ENCODE measurements around the gene ITGA3. TPM values are rescaled to one million over a fixed set of nuclear protein-coding genes. Genes with fewer than 3 reads are reported as not detected.

Gene ITGA3
- total and polyA plus RNA-seq, 2 experiments from 2014 or later, result 28.5 to 32.8 TPM

DNA sequence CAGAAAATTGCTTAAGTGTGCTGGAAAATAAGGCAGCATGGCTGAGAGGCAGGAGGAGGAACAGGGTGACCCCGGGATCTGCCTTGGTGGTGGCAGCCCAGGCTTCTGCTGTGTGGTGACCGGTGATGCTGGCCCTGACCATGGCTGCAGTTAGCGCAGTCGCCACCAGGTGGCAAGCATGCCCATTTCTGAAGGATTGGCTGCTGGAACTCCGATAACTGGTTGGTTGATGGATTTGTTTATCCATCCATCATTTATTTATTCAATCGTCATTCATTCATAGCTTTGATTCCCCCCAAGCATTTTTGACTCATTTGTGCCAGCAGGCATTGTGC is 29.1 kb upstream of the ITGA3 start:
- Histone ChIP-seq H3K9me3 (ENCODE audit: low read depth) (no peaks in the 10 kb centered on the region), H3K4me3 (no peak overlapping the region), H4K20me1 (ENCODE audit: insufficient read depth, poor library complexity, severe bottlenecking) (no peaks in the 10 kb centered on the region), H2AFZ (no peak overlapping the region), H3K27ac (no peak overlapping the region), H3K79me2 (no peaks in the 10 kb centered on the region), H3K27me3 (no peaks in the 10 kb centered on the region), H3K36me3 (replicated peaks; ENCODE audit: insufficient read depth, low read depth) (no peaks in the 10 kb centered on the region), H3K9me2 (replicated peaks; ENCODE audit: insufficient read depth) (no peaks in the 10 kb centered on the region), H3K4me2 (peak overlapping the region; percentile 62), H3K4me1 (ENCODE audit: insufficient read depth) (peaks cover 12% of the 10 kb centered on the region)
- DNase-seq (ENCODE audit: low spot score), result peak; percentile 80
- TF ChIP-seq EZH2 (IDR thresholded peaks at IDR 0.05; ENCODE audit: borderline replicate concordance), result no peak
- no peak for TF ChIP-seq EZH2phosphoT487 (IDR thresholded peaks at IDR 0.05; ENCODE audit: low read depth, severe bottlenecking, unreplicated experiment)
- TF ChIP-seq, protein P1, sequence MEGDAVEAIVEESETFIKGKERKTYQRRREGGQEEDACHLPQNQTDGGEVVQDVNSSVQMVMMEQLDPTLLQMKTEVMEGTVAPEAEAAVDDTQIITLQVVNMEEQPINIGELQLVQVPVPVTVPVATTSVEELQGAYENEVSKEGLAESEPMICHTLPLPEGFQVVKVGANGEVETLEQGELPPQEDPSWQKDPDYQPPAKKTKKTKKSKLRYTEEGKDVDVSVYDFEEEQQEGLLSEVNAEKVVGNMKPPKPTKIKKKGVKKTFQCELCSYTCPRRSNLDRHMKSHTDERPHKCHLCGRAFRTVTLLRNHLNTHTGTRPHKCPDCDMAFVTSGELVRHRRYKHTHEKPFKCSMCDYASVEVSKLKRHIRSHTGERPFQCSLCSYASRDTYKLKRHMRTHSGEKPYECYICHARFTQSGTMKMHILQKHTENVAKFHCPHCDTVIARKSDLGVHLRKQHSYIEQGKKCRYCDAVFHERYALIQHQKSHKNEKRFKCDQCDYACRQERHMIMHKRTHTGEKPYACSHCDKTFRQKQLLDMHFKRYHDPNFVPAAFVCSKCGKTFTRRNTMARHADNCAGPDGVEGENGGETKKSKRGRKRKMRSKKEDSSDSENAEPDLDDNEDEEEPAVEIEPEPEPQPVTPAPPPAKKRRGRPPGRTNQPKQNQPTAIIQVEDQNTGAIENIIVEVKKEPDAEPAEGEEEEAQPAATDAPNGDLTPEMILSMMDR (IDR thresholded peaks at IDR 0.05; ENCODE audit: poor library complexity), result peak; percentile 87
- 5% methylated on average over 6 of the region's 6 CpGs for WGBS (ENCODE audit: low lambda C conversion rate, missing lambda C conversion rate)

DNA sequence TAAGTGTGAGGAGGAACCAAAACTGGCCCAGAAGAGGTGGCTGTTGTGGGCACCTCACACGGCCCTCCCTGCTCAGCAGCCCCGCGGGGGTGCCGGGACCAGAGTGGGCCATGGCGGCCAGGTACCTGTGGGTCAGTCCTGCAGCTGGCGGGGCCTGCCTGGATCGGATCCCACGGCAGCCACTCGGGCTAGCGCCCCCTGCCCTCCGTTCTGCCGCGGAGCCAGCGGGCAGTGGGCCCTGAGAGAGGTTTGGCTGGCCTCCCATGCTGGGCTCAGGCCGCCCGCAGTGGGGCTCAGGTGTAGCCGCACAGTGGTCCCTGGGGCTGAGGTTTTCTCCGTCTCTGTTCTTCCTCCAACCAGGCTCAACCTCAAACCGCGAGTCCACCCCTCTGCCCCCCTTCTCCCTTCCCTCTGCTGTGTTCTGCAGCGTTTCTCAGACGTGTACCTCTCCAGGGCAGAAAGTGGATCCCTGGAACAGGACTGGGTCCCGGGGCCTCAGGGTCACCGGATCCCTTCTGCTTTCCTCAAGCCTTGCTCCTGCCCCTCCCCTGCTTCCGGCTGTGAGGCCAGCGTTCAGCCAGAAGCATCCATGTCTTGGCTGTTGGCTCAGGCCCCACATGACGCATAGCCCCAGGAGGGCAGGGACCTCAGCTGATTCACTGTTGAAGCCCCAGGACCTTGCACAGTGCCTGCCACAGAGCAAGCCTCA is 28.6 kb upstream of the ITGA3 start:
- H2AFZ ChIP-seq, result no peak overlapping the region
- TF ChIP-seq EZH2phosphoT487 (IDR thresholded peaks at IDR 0.05; ENCODE audit: low read depth, severe bottlenecking, unreplicated experiment), result no peak
- TF ChIP-seq, protein P1 (IDR thresholded peaks at IDR 0.05; ENCODE audit: poor library complexity), result no peak
- no peak for TF ChIP-seq EZH2 (IDR thresholded peaks at IDR 0.05; ENCODE audit: borderline replicate concordance)
- no peaks in the 10 kb centered on the region for H3K9me2 ChIP-seq (replicated peaks; ENCODE audit: insufficient read depth)
- H3K79me2 ChIP-seq, result no peaks in the 10 kb centered on the region
- H4K20me1 ChIP-seq (ENCODE audit: insufficient read depth, poor library complexity, severe bottlenecking), result no peaks in the 10 kb centered on the region
- peak; percentile 67 for DNase-seq (ENCODE audit: low spot score)
- no peaks in the 10 kb centered on the region for H3K9me3 ChIP-seq (ENCODE audit: low read depth)
- no peaks in the 10 kb centered on the region for H3K36me3 ChIP-seq (replicated peaks; ENCODE audit: insufficient read depth, low read depth)
- H3K27me3 ChIP-seq, result no peaks in the 10 kb centered on the region
- no peak overlapping the region for H3K4me3 ChIP-seq
- 38% methylated on average over 22 of the region's 27 CpGs for WGBS (ENCODE audit: low lambda C conversion rate, missing lambda C conversion rate)
- H3K4me1 ChIP-seq (ENCODE audit: insufficient read depth), result peaks cover 12% of the 10 kb centered on the region
- H3K27ac ChIP-seq, result no peak overlapping the region
- peak overlapping the region; percentile 62 for H3K4me2 ChIP-seq

DNA sequence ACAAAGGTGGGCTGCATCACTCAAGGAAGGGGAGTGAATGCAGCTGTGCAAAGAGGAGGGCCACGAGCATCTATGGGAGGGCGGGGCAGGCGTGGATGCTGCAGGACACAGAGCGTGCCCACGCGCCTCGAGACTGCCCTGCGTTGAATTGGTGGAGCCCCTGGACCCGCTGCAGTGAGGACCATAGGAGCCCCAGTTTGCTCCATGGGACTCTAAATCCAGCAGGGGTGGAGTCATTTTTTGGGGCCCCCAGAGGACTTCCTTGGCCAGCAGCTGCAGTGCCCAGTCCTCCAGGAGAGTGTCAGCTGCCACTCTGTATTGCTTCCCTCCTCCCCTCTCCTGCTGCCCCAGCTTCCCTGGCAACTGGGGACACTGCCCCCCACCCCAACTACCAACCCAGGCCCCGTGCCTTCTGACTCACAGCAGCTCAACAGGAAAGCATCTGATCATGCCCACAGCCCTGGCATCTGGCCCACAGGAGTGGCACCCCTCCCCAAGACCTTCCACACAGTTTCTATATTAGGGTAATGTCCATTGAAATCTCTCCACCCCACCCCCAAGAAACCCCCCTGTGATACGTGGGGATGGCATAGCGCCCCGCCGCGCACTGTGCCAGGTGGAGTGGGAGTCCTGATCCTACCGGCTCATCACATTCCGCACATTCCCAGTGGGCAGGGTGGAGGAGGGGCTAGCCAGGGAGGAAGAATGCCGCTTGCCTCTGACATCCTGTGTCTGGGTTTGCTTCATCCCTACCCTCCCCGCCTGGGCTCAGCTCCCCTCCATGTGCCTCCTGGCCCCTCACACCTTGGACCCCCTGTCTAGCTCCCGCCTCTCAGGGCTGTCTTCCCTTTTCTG is 27.8 kb upstream of the ITGA3 start:
- Histone ChIP-seq H3K27ac (no peak overlapping the region), H3K4me3 (no peak overlapping the region)

More for the DNA sequence above, 27.8 kb upstream of the ITGA3 start:
- DNase-seq (ENCODE audit: low spot score), result peak; percentile 45
- no peaks in the 10 kb centered on the region for H3K9me2 ChIP-seq (replicated peaks; ENCODE audit: insufficient read depth)
- H3K4me2 ChIP-seq, result peak overlapping the region; percentile 20
- no peaks in the 10 kb centered on the region for H4K20me1 ChIP-seq (ENCODE audit: insufficient read depth, poor library complexity, severe bottlenecking)
- H3K36me3 ChIP-seq (replicated peaks; ENCODE audit: insufficient read depth, low read depth), result no peaks in the 10 kb centered on the region
- no peak overlapping the region for H2AFZ ChIP-seq
- no peaks in the 10 kb centered on the region for H3K79me2 ChIP-seq
- H3K9me3 ChIP-seq (ENCODE audit: low read depth), result no peaks in the 10 kb centered on the region
- H3K27me3 ChIP-seq, result no peaks in the 10 kb centered on the region
- WGBS (ENCODE audit: low lambda C conversion rate, missing lambda C conversion rate), result 67% methylated on average over 18 of the region's 20 CpGs
- TF ChIP-seq EZH2 (IDR thresholded peaks at IDR 0.05; ENCODE audit: borderline replicate concordance) (no peak), EZH2phosphoT487 (IDR thresholded peaks at IDR 0.05; ENCODE audit: low read depth, severe bottlenecking, unreplicated experiment) (no peak)
- TF ChIP-seq, protein P1 (IDR thresholded peaks at IDR 0.05; ENCODE audit: poor library complexity), result no peak
- peaks cover 12% of the 10 kb centered on the region for H3K4me1 ChIP-seq (ENCODE audit: insufficient read depth)

All from hepatocyte (in vitro differentiated cells).